NCI-H2171 treated with DMSO at 0.1 percent for 48 hours (cell line): ENCODE data around the gene MYLK.
"Not testable (repeated sequence)": the region's sequence is repeated elsewhere in the genome, so short reads cannot be mapped to it uniquely, and the experiment has no call there.

Experiments used
- DNase-seq: peaks from one replicate; lab custom pipeline; 2025; lab: John Stamatoyannopoulos, UW

The MYLK gene

DNA sequence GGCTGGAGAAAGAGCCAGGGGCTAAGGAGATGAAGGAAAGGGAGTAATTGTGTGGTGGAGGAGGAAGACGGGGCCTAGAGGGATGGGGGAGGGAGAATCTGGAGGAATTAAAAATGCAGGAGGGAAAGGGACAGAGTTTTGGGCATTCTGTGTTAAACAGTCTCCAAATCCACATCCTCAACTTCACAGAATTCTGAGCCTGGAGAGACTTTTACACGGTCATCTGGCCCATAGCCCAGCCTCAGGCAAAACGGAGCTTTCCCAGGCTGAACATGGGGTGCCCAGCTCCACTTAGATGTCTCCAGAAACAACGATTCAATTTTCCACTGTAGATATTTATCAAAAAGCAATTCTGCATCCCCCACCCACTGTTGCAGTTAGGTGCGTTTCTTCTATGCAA lies 161.7 kb downstream of the MYLK start:
- DNase-seq = no peak

DNA sequence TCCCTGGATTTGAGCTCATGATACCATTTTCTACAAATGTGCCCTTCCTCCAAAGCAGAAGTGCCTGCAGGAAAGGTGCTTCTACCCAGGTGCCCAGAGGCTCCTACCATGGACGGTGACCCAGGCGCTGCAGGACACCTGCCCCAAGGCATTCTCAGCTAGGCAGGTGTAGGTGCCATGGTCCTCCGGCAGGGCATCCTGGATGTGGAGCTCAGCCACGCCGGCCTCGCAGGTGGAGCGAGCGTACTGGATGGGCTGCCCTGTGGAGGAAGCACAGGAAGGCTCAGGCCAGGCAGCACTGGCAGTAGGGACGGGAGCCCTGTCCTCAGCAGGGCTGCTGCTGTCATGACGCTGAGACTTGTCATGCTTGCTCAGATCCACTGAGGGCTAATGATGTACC lies 162.1 kb downstream of the MYLK start:
- DNase-seq = no peak

GRCh38 chr3:123721095-123721689 lies 162.9 kb downstream of the MYLK start:
- DNase-seq = not testable (repeated sequence)

- no peak for DNase-seq
Observed at GRCh38 chr3:123720638-123721037, 163.5 kb downstream of the MYLK start.

- DNase-seq = no peak
Observed at GRCh38 chr3:123719862-123720453, 164.2 kb downstream of the MYLK start.

DNA sequence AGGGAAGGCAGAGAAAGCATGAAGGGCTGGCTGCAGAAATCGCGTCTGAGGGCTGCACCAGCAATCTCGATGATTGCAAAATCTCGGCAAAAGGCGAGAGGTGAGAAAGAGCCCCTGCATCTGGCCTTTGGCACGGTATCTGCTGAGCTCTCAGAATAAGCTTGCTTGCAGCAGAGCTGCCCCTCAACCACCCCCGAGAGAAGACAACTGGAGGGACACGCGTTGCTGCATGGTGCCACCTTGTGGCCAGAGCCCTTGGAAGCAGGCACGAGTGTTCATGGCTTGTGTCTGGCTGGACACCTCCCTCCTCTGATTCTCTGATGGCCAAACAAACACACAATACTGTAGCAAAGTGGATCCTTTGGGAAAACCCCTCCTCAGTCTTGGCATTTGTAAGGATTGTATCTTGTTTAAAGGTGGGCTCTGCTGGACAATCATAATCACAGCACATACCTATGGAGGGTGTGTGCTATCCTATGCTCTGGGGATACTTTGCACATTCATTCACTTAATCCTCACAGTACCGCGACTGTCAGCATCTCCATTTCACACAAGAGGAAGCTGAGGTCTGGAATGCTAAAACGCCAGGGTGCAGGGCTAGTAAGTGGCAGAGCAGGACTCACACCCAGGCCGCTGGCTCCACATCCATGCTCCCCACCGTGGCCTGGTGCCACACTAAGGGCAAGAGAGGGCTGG lies 164.9 kb downstream of the MYLK start:
- DNase-seq = peak; percentile 49

- no peak for DNase-seq
Observed at GRCh38 chr3:123718108-123718507, 166.0 kb downstream of the MYLK start.

DNA sequence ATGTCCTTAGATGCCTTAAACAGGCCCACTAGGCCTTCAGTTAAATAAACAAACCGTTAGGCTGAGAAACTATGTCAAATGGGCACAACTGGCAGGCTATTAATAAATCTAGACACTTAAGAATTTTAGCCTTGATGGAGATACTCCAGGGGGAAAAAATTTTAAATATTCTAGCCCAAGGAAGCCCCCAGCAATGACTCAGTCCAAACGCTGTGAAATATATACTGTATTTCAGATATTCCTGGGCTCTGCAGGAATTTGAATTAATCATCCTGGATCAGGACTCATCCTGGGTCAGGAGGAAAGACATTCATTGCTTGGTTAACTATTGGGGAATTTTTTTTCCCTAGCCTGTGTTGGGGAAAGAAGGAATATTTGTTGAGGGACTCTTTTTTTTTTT lies 166.7 kb downstream of the MYLK start:
- DNase-seq = not testable (repeated sequence)

DNA sequence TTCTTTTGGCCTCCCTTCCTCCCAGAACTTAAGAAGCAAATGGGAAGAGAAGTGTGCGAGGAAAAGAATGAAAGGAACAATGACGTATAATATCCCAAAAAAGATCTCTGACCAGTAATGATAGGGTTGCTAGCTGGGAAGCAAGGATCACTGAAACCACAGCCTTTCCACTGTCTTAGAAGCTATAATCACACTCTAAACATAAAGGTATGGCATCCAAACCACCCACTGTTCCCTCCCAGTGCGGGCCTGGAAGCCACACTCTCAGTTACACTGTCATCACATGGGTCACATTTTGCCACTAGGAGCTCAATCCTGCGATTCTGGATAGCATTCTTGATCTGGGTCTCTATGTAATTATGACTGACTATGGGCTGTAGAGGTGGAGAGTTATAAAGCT lies 167.7 kb downstream of the MYLK start:
- DNase-seq = no peak

- no peak for DNase-seq
Observed at GRCh38 chr3:123713211-123713610, 170.9 kb downstream of the MYLK start.

GRCh38 chr3:123712077-123712860 lies 171.9 kb downstream of the MYLK start:
- DNase-seq = no peak

GRCh38 chr3:123711356-123711755 lies 172.8 kb downstream of the MYLK start:
- no peak for DNase-seq

DNA sequence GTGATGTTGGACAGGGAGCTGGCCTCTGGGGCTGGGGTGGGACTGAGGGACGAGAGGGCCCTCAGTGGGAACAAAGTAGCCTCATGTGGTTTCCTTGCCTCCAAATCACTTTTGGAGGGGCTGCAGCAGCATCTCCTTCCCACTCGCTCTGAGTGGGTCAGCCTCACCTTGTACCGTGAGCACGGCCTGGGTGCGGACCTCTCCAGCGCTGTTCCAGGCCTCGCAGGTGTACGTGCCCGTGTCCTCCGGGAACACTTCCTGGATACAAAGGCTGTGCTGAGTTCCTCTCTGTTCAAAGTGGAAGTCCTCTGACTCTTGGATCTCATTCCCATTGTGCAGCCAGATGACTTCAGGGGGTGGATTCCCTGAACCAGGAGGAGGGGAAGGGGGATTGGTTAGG lies 175.6 kb downstream of the MYLK start:
- no peak for DNase-seq

DNA sequence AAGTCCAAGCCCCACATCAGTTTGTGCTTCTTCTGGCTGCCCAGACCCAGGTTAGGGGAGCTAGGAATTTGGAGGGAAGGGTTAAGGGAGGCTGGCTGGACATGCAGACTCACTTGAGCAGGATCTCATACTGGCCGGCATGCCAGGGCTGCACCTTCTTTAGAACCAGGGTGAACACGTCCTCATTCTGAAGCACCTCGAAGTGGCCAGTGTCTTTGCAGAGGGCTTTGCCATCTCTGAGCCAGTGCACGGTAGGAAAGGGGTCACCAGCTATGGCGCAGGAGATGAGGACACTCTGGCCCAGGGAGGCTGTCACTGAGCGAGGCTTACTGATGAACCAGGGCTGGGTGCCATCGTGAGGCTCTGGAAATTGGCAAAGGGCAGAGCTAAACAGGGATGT lies 176.5 kb downstream of the MYLK start:
- not testable (repeated sequence) for DNase-seq

DNA sequence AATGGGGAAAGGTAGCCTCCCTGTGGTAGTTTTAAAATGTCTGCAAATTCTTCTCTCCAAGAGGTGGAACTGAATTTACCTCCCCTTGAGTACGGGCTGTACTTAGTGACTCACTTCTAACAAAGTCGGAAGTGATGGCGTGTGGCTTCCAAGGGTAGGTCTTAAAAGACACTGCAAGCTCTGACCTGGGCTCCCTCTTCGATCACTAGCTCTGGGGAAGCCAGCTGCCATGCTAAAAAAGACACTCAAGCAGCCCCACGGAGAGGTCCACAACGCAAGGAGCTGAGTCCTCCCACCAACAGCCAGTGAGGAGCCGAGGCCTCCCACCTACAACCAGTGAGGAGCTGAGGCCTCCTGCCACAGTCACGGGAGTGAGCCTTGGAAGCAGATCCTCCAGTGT lies 177.3 kb downstream of the MYLK start:
- DNase-seq = no peak

GRCh38 chr3:123705488-123706285 lies 178.4 kb downstream of the MYLK start:
- DNase-seq = no peak

DNA sequence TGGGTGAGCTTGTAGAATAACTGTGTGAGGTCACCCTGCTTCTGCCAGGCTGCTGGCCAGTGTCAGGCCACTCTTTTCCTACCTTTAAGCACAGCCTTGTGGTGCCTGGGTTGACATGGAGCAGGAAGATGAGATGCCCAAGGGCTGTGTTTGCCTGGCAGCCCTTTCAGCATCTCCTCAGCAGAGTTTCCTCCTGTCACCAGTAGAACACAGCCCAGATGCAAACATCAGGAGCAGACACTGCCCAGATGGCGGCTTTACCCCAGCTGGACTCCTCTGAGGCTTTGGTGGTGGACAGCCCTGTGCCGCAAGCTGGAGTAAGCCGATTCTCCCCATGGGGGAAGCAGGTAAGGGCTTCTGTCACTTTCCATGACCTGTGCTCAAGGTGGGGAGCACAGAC lies 180.5 kb downstream of the MYLK start:
- not testable (repeated sequence) for DNase-seq

DNA sequence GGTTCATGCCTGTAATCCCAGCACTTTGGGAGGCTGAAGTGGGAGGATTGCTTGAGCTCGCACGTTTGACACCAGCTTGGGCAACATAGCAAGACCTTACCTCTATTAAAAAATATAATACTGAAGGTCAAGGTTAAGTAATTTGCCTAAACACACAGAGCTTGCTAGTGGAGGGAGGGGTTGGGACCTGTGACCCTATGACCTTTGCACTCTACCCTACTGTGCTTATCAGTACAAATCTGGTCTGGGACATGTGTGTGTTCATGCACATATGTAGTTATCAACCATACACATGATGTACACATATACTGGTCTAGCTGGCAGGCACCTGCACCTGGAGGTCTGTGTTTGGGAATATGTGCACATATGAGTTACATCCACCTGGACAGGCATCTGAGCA lies 181.4 kb downstream of the MYLK start:
- DNase-seq = no peak

DNA sequence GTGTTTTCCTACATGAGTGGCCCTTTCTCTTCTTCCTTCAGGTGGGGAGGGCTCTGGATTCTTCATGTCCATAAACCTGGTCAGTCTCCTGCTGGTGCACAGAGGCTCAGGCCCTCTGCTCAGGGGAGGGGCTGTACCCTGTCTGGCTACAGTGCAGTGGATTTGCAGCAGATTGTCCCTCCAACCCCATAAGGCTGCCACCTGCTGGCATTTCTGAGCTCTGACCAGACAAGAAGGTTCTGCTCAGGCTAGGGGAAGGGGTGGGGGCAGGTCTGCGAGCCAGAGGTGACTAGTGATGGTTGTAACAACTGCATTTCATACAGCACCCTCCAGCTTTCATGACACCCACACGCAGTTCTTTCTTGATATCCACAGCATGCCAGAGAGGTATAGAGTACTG lies 182.1 kb downstream of the MYLK start:
- DNase-seq = peak; percentile 25

GRCh38 chr3:123700791-123701722 lies 183.1 kb downstream of the MYLK start:
- DNase-seq = no peak

DNA sequence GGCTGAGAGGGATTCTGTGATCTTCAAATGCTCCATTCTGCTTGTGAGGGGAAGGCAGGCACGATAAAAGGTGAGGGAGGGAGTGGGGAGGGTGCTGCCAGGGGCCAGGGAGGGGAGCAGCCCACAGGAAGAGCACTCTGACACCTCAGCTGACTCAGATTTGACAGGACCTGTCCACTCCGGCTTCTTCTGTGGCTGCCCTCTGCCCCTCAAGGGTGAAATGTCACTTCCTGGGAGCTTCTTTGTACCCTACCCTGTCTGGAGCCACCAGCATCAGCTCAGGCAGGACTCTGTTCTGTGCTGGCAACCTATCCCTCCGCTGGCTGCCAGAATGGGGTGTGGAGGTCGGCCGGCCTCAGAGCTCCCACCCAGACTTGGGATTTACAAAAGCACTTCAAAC lies 185.3 kb downstream of the MYLK start:
- no peak for DNase-seq
